Smooth muscle cell (in vitro differentiated cells): ENCODE data around the gene TNFAIP1. TPM values are rescaled to one million over a fixed set of nuclear protein-coding genes. Genes with fewer than 3 reads are reported as not detected.
A peak's percentile ranks its signal among the peaks of the same experiment; 100 is the strongest.

ENCODE experiments used
- DNase-seq: peaks from one replicate; lab custom pipeline; 2025; ENCODE audit not compliant: unreplicated experiment; lab: John Stamatoyannopoulos, UW
- H2AFZ ChIP-seq: fragments of 200-600 bp; sonication (generic); 2 replicates; pipeline ENCODE4 v1.6.0; 2016; ENCODE audit warnings: antibody characterized with exemption, low read depth, mild to moderate bottlenecking
- H3F3A ChIP-seq: fragments of 200-600 bp; sonication (generic); 2 replicates; pipeline ENCODE4 v1.6.0; 2017; ENCODE audit warnings: antibody characterized with exemption, low read depth
- H3K27ac ChIP-seq: fragments of 200-600 bp; sonication (generic); 2 replicates; pipeline ENCODE4 v1.5.1; 2016; ENCODE audit warnings: low read depth, mild to moderate bottlenecking
- H3K27me3 ChIP-seq: fragments of 200-600 bp; sonication (generic); 2 replicates; pipeline ENCODE4 v1.6.1; 2016; ENCODE audit warnings: low read depth, mild to moderate bottlenecking
- H3K36me3 ChIP-seq: fragments of 200-600 bp; sonication (generic); 2 replicates; pipeline ENCODE4 v1.5.1; 2016; ENCODE audit warnings: low read depth
- H3K4me1 ChIP-seq: fragments of 200-600 bp; sonication (generic); 2 replicates; pipeline ENCODE4 v1.5.1; 2016; ENCODE audit warnings: low read depth
- H3K4me2 ChIP-seq: fragments of 200-600 bp; sonication (generic); 2 replicates; pipeline ENCODE4 v1.6.0; 2016; ENCODE audit warnings: mild to moderate bottlenecking
- H3K4me3 ChIP-seq: fragments of 200-600 bp; sonication (generic); 2 replicates; pipeline ENCODE4 v1.5.1; 2016; ENCODE audit warnings: mild to moderate bottlenecking
- H3K79me2 ChIP-seq: fragments of 200-600 bp; sonication (generic); 2 replicates; pipeline ENCODE4 v1.6.0; 2016; ENCODE audit warnings: low read depth, mild to moderate bottlenecking
- H3K9ac ChIP-seq: fragments of 200-600 bp; sonication (generic); 2 replicates; pipeline ENCODE4 v1.6.0; 2016; ENCODE audit warnings: low read depth
- H3K9me3 ChIP-seq: fragments of 200-600 bp; sonication (generic); replicated peaks from 2 replicates; pipeline ENCODE4 v1.5.1; 2016; ENCODE audit warnings: low read depth
- H4K20me1 ChIP-seq: fragments of 200-600 bp; sonication (generic); 2 replicates; pipeline ENCODE4 v1.6.0; 2016; ENCODE audit warnings: low read depth
- WGBS: methylation state at CpG from one replicate; pipeline ENCODE4 v1.1.7; 2016; ENCODE audit warnings: low lambda C conversion rate; 5-methylcytosine and 5-hydroxymethylcytosine counted together
- polyA plus RNA-seq: library from polyadenylated mRNA; unstranded; fragments of >200 nt; fragmentation: Nextera tagmentation; extraction: Ambion mirVana; gene quantifications from 2 replicates; pipeline ENCODE4 v1.2.1, GENCODE V29; 2016
- total RNA-seq: library from RNA; depleted of rRNA; stranded (reverse); fragments of >200 nt; gene quantifications from 2 replicates; pipeline ENCODE4 v1.2.3, GENCODE V29; 2014
- TF ChIP-seq, protein P1 (sequence below): fragments of 200-600 bp; sonication (generic); IDR thresholded peaks from 2 replicates; pipeline ENCODE4 v1.5.1; 2017; ENCODE audit warnings: borderline replicate concordance, mild to moderate bottlenecking, antibody characterized with exemption; ENCODE audit not compliant: insufficient read depth, poor library complexity, severe bottlenecking

The TNFAIP1 gene
- total and polyA plus RNA-seq, 2 experiments from 2014 or later: 75.0 to 81.0 TPM

DNA sequence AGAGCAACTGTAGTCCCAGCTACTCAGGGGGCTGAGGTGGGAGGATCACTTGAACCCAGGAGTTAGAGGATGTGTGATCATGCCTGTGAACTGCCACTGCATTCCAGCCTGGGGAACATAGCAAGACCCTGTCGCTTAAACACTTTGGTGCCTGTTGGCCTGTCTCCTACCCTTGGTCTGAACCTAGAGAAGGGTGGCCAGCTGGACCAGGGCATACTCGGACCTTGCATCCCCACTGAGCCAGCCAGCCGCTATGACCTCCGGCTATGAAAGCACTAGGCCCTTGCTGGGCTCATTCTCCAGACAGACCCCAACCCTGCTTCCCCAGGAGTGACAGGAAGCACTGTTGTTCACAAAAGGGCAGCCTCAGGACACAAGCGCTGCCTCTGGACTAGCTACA is 4.9 kb upstream of the TNFAIP1 start:
- Histone ChIP-seq H3K36me3 (peaks cover 7% of the 10 kb centered on the region), H3K9me3 (no peaks in the 10 kb centered on the region), H3K79me2 (peaks cover 31% of the 10 kb centered on the region), H2AFZ (no peak overlapping the region), H3F3A (no peaks in the 10 kb centered on the region), H3K4me1 (peaks cover 7% of the 10 kb centered on the region), H3K27ac (no peak overlapping the region), H3K4me2 (no peak overlapping the region), H3K9ac (no peak overlapping the region), H3K4me3 (no peak overlapping the region), H3K27me3 (no peaks in the 10 kb centered on the region), H4K20me1 (peaks cover 32% of the 10 kb centered on the region)
- TF ChIP-seq, protein P1, sequence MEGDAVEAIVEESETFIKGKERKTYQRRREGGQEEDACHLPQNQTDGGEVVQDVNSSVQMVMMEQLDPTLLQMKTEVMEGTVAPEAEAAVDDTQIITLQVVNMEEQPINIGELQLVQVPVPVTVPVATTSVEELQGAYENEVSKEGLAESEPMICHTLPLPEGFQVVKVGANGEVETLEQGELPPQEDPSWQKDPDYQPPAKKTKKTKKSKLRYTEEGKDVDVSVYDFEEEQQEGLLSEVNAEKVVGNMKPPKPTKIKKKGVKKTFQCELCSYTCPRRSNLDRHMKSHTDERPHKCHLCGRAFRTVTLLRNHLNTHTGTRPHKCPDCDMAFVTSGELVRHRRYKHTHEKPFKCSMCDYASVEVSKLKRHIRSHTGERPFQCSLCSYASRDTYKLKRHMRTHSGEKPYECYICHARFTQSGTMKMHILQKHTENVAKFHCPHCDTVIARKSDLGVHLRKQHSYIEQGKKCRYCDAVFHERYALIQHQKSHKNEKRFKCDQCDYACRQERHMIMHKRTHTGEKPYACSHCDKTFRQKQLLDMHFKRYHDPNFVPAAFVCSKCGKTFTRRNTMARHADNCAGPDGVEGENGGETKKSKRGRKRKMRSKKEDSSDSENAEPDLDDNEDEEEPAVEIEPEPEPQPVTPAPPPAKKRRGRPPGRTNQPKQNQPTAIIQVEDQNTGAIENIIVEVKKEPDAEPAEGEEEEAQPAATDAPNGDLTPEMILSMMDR: no peak
- DNase-seq: no peak
- WGBS: 94% methylated on average over 5 of the region's 5 CpGs

DNA sequence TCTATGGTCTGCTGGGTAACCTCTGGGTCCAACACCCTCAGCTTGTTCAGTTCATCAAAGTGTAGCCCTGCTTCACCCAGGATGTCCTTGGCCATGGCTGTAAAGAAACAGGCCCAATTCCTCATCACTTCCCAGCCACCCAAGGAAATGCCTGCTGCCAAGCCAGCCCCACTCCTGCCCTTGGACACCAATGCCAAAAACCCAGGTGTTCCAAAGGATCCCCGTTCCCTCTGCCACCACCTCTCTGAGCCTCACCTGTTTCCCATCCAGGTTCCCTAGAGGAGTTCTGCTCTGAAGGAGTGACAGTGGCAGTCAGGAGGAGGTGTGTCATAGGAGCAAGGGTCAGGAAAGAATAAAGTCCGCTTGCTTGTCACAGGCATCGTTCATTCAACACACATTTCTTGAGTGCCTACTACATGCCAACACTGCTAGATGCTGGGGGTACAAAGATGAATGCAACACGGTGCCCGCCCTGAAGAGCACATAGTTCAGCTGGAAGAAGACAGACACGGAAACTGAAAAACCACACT is 3.6 kb upstream of the TNFAIP1 start:
- Histone ChIP-seq H3K9ac (no peak overlapping the region), H3K36me3 (peaks cover 7% of the 10 kb centered on the region), H3K27me3 (no peaks in the 10 kb centered on the region), H3F3A (peaks cover 3% of the 10 kb centered on the region), H3K9me3 (no peaks in the 10 kb centered on the region), H3K27ac (no peak overlapping the region), H3K4me1 (peaks cover 12% of the 10 kb centered on the region), H3K79me2 (peaks cover 35% of the 10 kb centered on the region), H3K4me3 (no peak overlapping the region), H4K20me1 (peaks cover 32% of the 10 kb centered on the region), H2AFZ (no peak overlapping the region), H3K4me2 (no peak overlapping the region)
- no peak for DNase-seq
- TF ChIP-seq, protein P1: no peak
- 95% methylated on average over 6 of the region's 6 CpGs for WGBS

DNA sequence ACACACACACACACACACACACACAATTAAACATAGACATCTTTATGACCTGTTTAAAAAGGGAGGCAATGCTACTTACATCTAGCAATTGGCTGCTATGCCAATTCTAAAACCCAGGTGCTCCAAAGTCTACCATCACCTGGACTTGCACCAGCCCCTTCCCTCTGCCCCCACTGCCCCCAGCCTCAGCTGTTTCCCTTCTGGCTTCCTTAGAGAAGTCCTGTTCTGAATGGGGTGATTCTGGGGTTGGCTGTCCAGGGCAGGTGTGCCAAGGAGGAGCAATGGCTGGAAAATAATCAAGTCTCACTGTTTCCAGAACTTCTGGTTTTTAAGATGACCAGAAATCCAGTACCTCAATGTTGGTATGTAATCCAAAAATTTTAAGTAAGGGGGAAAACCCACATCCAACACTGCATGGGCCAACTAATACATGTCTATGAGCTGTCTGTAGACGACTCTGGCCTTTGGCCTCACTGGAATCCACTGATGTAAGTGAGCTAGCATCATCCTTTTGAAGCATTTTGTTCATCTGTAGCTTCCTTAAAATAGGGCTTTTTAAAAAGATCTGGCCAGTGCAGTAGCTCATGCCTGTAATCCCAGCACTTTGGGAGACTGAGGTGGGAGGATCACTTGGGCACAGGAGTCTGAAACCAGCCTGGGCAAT is 2.3 kb upstream of the TNFAIP1 start:
- Histone ChIP-seq H3K9ac (no peak overlapping the region), H3K27me3 (no peaks in the 10 kb centered on the region), H3K79me2 (peaks cover 47% of the 10 kb centered on the region), H3K9me3 (no peaks in the 10 kb centered on the region), H3K4me2 (no peak overlapping the region), H3K27ac (no peak overlapping the region), H3K36me3 (peaks cover 5% of the 10 kb centered on the region), H3K4me3 (no peak overlapping the region), H3K4me1 (peaks cover 17% of the 10 kb centered on the region), H3F3A (peaks cover 15% of the 10 kb centered on the region), H2AFZ (no peak overlapping the region), H4K20me1 (peaks cover 41% of the 10 kb centered on the region)
- TF ChIP-seq, protein P1: no peak
- WGBS: 59% methylated on average over 1 of the region's 1 CpG
- no peak for DNase-seq

DNA sequence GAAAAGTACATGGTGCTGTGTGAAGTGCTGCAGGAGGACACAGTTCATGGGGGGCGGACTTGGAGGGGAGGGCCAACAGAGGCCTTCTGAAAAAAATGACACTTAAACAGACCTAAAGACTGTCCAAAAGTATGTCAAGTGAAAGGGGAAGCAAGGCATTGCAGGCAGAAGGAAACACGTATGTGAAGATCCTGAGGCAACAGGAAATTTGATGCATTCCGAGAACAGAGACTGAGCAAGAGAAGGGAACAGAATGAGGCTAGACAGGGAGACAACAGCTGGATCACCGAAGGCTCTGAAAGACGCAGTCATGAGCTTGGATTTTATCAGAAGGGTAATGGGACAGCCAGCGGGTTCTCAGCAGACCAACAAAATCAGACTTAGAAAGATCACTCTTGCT is 1.4 kb upstream of the TNFAIP1 start:
- DNase-seq: no peak
- H3K27ac ChIP-seq: peak overlapping the region; percentile 97

More for the DNA sequence above, 1.4 kb upstream of the TNFAIP1 start:
- no peaks in the 10 kb centered on the region for H3K36me3 ChIP-seq
- peak overlapping the region; percentile 99 for H3K9ac ChIP-seq
- peaks cover 18% of the 10 kb centered on the region for H3F3A ChIP-seq
- peaks cover 49% of the 10 kb centered on the region for H3K79me2 ChIP-seq
- no peaks in the 10 kb centered on the region for H3K9me3 ChIP-seq
- no peak overlapping the region for H2AFZ ChIP-seq
- TF ChIP-seq, protein P1: no peak
- peak overlapping the region; percentile 77 for H3K4me3 ChIP-seq
- 77% methylated on average over 6 of the region's 6 CpGs for WGBS
- H3K4me1 ChIP-seq: peaks cover 17% of the 10 kb centered on the region
- peak overlapping the region; percentile 88 for H3K4me2 ChIP-seq
- H3K27me3 ChIP-seq: no peaks in the 10 kb centered on the region
- H4K20me1 ChIP-seq: peaks cover 51% of the 10 kb centered on the region
